Activated gamma-delta T cell (primary cell): ENCODE data around the gene SIRPA.
"Not testable (repeated sequence)": the region's sequence is repeated elsewhere in the genome, so short reads cannot be mapped to it uniquely, and the experiment has no call there.

ENCODE experiments used
- DNase-seq: peaks from one replicate; lab custom pipeline; 2025; lab: John Stamatoyannopoulos, UW

The SIRPA gene

GRCh38 chr20:1907586-1907985 is 12.4 kb downstream of the SIRPA start:
- DNase-seq = no peak

GRCh38 chr20:1908191-1908590 is 13.0 kb downstream of the SIRPA start:
- DNase-seq = no peak

GRCh38 chr20:1909097-1909496 is 13.9 kb downstream of the SIRPA start:
- no peak for DNase-seq

- no peak for DNase-seq
Measured at GRCh38 chr20:1911536-1911935, 16.3 kb downstream of the SIRPA start.

GRCh38 chr20:1912053-1912452 is 16.8 kb downstream of the SIRPA start:
- DNase-seq = no peak

- DNase-seq = no peak
Measured at GRCh38 chr20:1912646-1913045, 17.4 kb downstream of the SIRPA start.

- not testable (repeated sequence) for DNase-seq
Measured at GRCh38 chr20:1915233-1915632, 20.0 kb downstream of the SIRPA start.

- DNase-seq = no peak
Measured at GRCh38 chr20:1915725-1916124, 20.5 kb downstream of the SIRPA start.

GRCh38 chr20:1917786-1918185 is 22.6 kb downstream of the SIRPA start:
- no peak for DNase-seq

- DNase-seq = no peak
Measured at GRCh38 chr20:1918491-1919165, 23.4 kb downstream of the SIRPA start.

- no peak for DNase-seq
Measured at GRCh38 chr20:1920252-1920651, 25.0 kb downstream of the SIRPA start.

GRCh38 chr20:1920826-1921225 is 25.6 kb downstream of the SIRPA start:
- no peak for DNase-seq

- DNase-seq = not testable (repeated sequence)
Measured at GRCh38 chr20:1921985-1922384, 26.8 kb downstream of the SIRPA start.

GRCh38 chr20:1922786-1923185 is 27.6 kb downstream of the SIRPA start:
- no peak for DNase-seq

- no peak for DNase-seq
Measured at GRCh38 chr20:1924910-1925861, 30.0 kb downstream of the SIRPA start.

- DNase-seq = no peak
Measured at GRCh38 chr20:1926237-1926636, 31.0 kb downstream of the SIRPA start.

- no peak for DNase-seq
Measured at GRCh38 chr20:1927217-1927616, 32.0 kb downstream of the SIRPA start.

- DNase-seq = no peak
Measured at GRCh38 chr20:1928154-1928553, 32.9 kb downstream of the SIRPA start.

GRCh38 chr20:1928782-1929181 is 33.6 kb downstream of the SIRPA start:
- DNase-seq = no peak

GRCh38 chr20:1929460-1929859 is 34.3 kb downstream of the SIRPA start:
- no peak for DNase-seq

GRCh38 chr20:1930165-1930564 is 35.0 kb downstream of the SIRPA start:
- DNase-seq = no peak

- DNase-seq = no peak
Measured at GRCh38 chr20:1931830-1932229, 36.6 kb downstream of the SIRPA start.

GRCh38 chr20:1932971-1933370 is 37.8 kb downstream of the SIRPA start:
- DNase-seq = no peak
